HCT116 (cell line): ENCODE data around the gene OAT. TPM values are rescaled to one million over a fixed set of nuclear protein-coding genes. Genes with fewer than 3 reads are reported as not detected.

ENCODE experiments used
- ATAC-seq: fragments of 200-7000 bp; cut with Tn5 transposase; 2 replicates; pipeline ENCODE4 v1.9.1; 2020; ENCODE audit warnings: mild to moderate bottlenecking, moderate library complexity
- BruUV-seq: library from RNA; stranded (reverse); fragments of 400-500 nt; replicated peaks from 2 replicates; lab custom pipeline; 2021; lab: Mats Ljungman, UMichigan
- CTCF ChIA-PET: fragments of 300-600 bp; sonication (Branson Sonifier 250); formaldehyde crosslinking; loops from one replicate; lab custom pipeline; 2021; ENCODE audit warnings: antibody characterized with exemption; lab: Charles Lee
- POLR2A ChIA-PET: fragments of 300-600, 350-600 bp; sonication (Branson Sonifier 250); formaldehyde crosslinking; loops from one replicate; lab custom pipeline; 2021; ENCODE audit warnings: antibody characterized with exemption; lab: Charles Lee
- RAD21 ChIA-PET, 2 experiments: fragments of 300-600 bp; sonication (Branson Sonifier 250); formaldehyde crosslinking; loops; one replicate each; lab custom pipeline; 2023; ENCODE audit warnings: low total read pairs in 2 of 2; ENCODE audit not compliant: uncharacterized antibody in 2 of 2, unreplicated experiment in 2 of 2, low non-redundant PET in 1 of 2; lab: Charles Lee
- DNase-seq: peaks from one replicate; pipeline ENCODE4 v3.0.0-alpha.2; 2010; ENCODE audit warnings: low read depth, low spot score
- H2AFZ ChIP-seq: fragments of 200-600 bp; shearing (Covaris generic), sonication (generic); 2 replicates; pipeline ENCODE4 v1.6.1; 2017; ENCODE audit warnings: low read depth, mixed run types, mixed read lengths, antibody characterized with exemption, low read length; ENCODE audit not compliant: poor library complexity, severe bottlenecking
- H3K27ac ChIP-seq: 2 replicates; pipeline ENCODE4 v1.5.1; 2012; ENCODE audit warnings: low read depth, low read length
- H3K27me3 ChIP-seq: fragments of 200-600 bp; sonication (generic); 2 replicates; pipeline ENCODE4 v1.6.1; 2016; ENCODE audit warnings: mixed run types, low read length, mixed read lengths; ENCODE audit not compliant: insufficient read depth
- H3K36me3 ChIP-seq, 2 experiments: fragments of 200-500 bp in 1 of 2; fragments of 200-600 bp in 1 of 2; sonication (Bioruptor generic) in 1 of 2; sonication (generic) in 1 of 2; 2 replicates each; pipeline versions ENCODE4 v1.5.1 to v1.6.1; 2014 to 2016; ENCODE audit warnings: low read length in 2 of 2, inconsistent platforms in 1 of 2, mixed read lengths in 1 of 2, mixed run types in 1 of 2; ENCODE audit not compliant: insufficient read depth in 2 of 2, control insufficient read depth in 1 of 2
- H3K4me1 ChIP-seq, 2 experiments: fragments of 200-600 bp in 1 of 2; sonication (generic) in 1 of 2; 2 replicates each; pipeline versions ENCODE4 v1.5.1 to v1.6.1; 2012 to 2017; ENCODE audit warnings: low read length in 2 of 2, inconsistent platforms in 1 of 2, mild to moderate bottlenecking in 1 of 2, mixed read lengths in 1 of 2, mixed run types in 1 of 2, moderate library complexity in 1 of 2; ENCODE audit not compliant: insufficient read depth in 2 of 2, control insufficient read depth in 1 of 2
- H3K4me2 ChIP-seq: fragments of 200-600 bp; sonication (generic); 2 replicates; pipeline ENCODE4 v1.6.1; 2017; ENCODE audit warnings: mixed run types, low read length, mixed read lengths
- H3K4me3 ChIP-seq, 2 experiments: fragments of 200-600 bp in 1 of 2; sonication (generic) in 1 of 2; replicated peaks in 1 of 2; 2 replicates each; pipeline ENCODE4 v1.5.1; 2011 to 2016; ENCODE audit warnings: low read length in 2 of 2, control low read depth in 1 of 2, low read depth in 1 of 2, mild to moderate bottlenecking in 1 of 2, mixed read lengths in 1 of 2, mixed run types in 1 of 2
- H3K79me2 ChIP-seq: fragments of 200-600 bp; sonication (generic); 2 replicates; pipeline ENCODE4 v1.6.1; 2017; ENCODE audit warnings: mild to moderate bottlenecking, mixed run types, low read length, moderate library complexity, mixed read lengths; ENCODE audit not compliant: insufficient read depth
- H3K9ac ChIP-seq: fragments of 200-600 bp; sonication (generic); 2 replicates; pipeline ENCODE4 v1.6.1; 2016; ENCODE audit warnings: low read length, mixed read lengths
- H3K9me2 ChIP-seq: fragments of 200-600 bp; sonication (generic), shearing (Covaris generic); 2 replicates; pipeline ENCODE4 v1.6.1; 2017; ENCODE audit warnings: mixed run types, mild to moderate bottlenecking, moderate library complexity; ENCODE audit not compliant: insufficient read depth
- H3K9me3 ChIP-seq, 2 experiments: fragments of 200-500 bp in 1 of 2; fragments of 200-600 bp in 1 of 2; sonication (Bioruptor generic) in 1 of 2; sonication (generic) in 1 of 2; 2 replicates each; pipeline ENCODE4 v1.6.1; 2014 to 2017; ENCODE audit warnings: low read length in 2 of 2, mixed read lengths in 2 of 2, inconsistent platforms in 1 of 2, low read depth in 1 of 2, mild to moderate bottlenecking in 1 of 2, mixed run types in 1 of 2, moderate library complexity in 1 of 2; ENCODE audit not compliant: control insufficient read depth in 1 of 2, insufficient read depth in 1 of 2
- H4K20me1 ChIP-seq: fragments of 200-600 bp; sonication (generic), shearing (Covaris generic); 2 replicates; pipeline ENCODE4 v1.6.1; 2017; ENCODE audit warnings: mixed run types, mild to moderate bottlenecking, moderate library complexity; ENCODE audit not compliant: insufficient read depth
- CEBPB ChIP-seq: IDR thresholded peaks from 2 replicates; pipeline ENCODE4 v1.6.1; 2012; ENCODE audit warnings: low read depth
- EGR1 ChIP-seq: IDR thresholded peaks from 2 replicates; pipeline ENCODE4 v1.6.1; 2012; ENCODE audit warnings: low read depth
- EZH2 ChIP-seq: fragments of 200-600 bp; sonication (generic); IDR thresholded peaks from 2 replicates; pipeline ENCODE4 v1.6.1; 2017; ENCODE audit warnings: antibody characterized with exemption, mixed run types
- EZH2phosphoT487 ChIP-seq: fragments of 200-600 bp; IDR thresholded peaks from 2 replicates; pipeline ENCODE4 v1.6.1; 2018; ENCODE audit warnings: antibody characterized with exemption, borderline replicate concordance
- FOSL1 ChIP-seq: IDR thresholded peaks from 2 replicates; pipeline ENCODE4 v1.6.1; 2012; ENCODE audit warnings: low read depth
- RAD21 ChIP-seq: IDR thresholded peaks from 2 replicates; pipeline ENCODE4 v1.6.1; 2012; ENCODE audit warnings: low read depth, mild to moderate bottlenecking
- SIN3A ChIP-seq: IDR thresholded peaks from 2 replicates; pipeline ENCODE4 v1.6.1; 2012; ENCODE audit warnings: low read depth
- SP1 ChIP-seq: IDR thresholded peaks from 2 replicates; pipeline ENCODE4 v1.6.1; 2012; ENCODE audit warnings: low read depth
- ZBTB33 ChIP-seq: IDR thresholded peaks from 2 replicates; pipeline ENCODE4 v1.6.1; 2011; ENCODE audit warnings: mild to moderate bottlenecking, low read length, moderate library complexity; ENCODE audit not compliant: insufficient replicate concordance; ENCODE audit errors: extremely low read depth
- ZFX ChIP-seq: fragments of 450-650 bp; IDR thresholded peaks from 2 replicates; pipeline ENCODE4 v1.6.1; 2017
- intact Hi-C: fragments of 100-400 bp; cut with micrococcal nuclease; formaldehyde crosslinking; loops from 2 replicates; pipeline ENCODE4 v1.10.0; 2022
- total RNA-seq: library from RNA; stranded (reverse); gene quantifications from one replicate; pipeline ENCODE4 v1.2.1, GENCODE V29; 2021; ENCODE audit not compliant: unreplicated experiment

OAT gene
- total RNA-seq, 1 experiment from 2014 or later, result 133 TPM

DNA sequence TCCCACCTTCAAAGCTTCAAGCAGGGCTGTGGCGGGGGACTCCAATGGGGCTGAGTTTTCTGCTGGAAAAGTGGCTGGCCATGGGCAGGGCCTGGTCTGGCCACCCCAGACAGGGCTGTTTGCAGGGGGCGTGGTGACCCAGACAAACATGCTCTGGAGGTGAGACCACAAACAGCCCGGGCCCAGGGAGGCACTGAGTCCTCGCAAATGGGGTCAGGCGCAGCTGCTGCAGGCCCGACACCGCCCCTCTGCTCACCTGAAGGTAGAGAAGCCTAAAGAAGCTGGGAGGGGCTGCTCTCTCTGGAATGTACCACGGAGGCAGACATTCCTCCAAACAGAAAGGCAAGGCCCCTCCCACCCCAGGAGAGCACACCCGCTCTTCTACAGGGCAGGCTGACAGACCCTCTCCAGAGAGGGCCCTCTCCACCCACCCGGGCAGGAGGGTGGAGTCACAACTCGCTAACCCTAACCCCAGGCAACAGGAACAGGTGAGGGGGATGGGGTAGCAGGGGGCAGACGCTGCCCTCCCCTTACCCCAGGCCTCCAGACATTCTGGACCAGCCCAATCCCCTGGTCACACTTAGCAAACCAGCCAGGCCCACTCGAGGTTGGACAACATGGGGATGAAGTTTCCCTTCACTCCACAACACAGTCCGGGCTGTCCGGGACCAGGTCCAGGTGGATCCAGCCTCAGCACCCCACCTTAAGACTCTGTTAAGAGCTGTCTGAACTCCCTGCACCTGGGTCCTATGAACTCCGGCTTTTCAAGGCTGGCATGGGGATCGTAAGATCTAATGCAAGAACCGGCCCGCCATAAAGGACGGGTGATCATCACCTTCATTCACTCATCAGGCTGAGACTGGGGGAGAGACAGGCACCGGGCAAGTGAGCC lies 32.3 kb downstream of the OAT start:
- intact Hi-C loops, result loop anchor here (5.0 kb wide), 4 partner anchors 129 to 294 kb away; partner anchors contain the start of gene CHST15
- BruUV-seq, result no TSS peak
- DNase-seq (no peak), ATAC-seq (no peak)
- Histone ChIP-seq H3K27ac (no peak overlapping the region), H3K79me2 (no peaks in the 10 kb centered on the region), H4K20me1 (no peaks in the 10 kb centered on the region), H3K27me3 (no peaks in the 10 kb centered on the region), H3K4me3 (no peak overlapping the region), H3K9me2 (no peaks in the 10 kb centered on the region), H3K4me2 (no peak overlapping the region), H3K9ac (no peak overlapping the region), H3K9me3 (no peaks in the 10 kb centered on the region), H2AFZ (no peak overlapping the region), H3K36me3 (no peaks in the 10 kb centered on the region), H3K4me1 (peaks cover 7 to 10% of the 10 kb centered on the region in 2 experiments)
- no peak for TF ChIP-seq SP1
- no peak for TF ChIP-seq EZH2phosphoT487
- no peak for TF ChIP-seq EGR1
- TF ChIP-seq ZBTB33, result no peak
- no peak for TF ChIP-seq ZFX
- no peak for TF ChIP-seq FOSL1
- no peak for TF ChIP-seq CEBPB
- no peak for TF ChIP-seq EZH2
- no peak for TF ChIP-seq SIN3A
- TF ChIP-seq RAD21, result no peak
- ChIA-PET POLR2A (no interaction called here), RAD21 (interaction anchor here (0.8 to 1.3 kb wide), 2 partner anchors 391 to 392 kb away, joined by 5 to 6 read pairs; no protein-coding TSS in a partner anchor), CTCF (interaction anchor here (0.7 to 8.9 kb wide), 2 partner anchors 194 to 390 kb away, joined by 4 to 269 read pairs; no protein-coding TSS in a partner anchor)
